Astrocyte of the cerebellum (primary cell): ENCODE data around the gene PIGC.
A peak's percentile ranks its signal among the peaks of the same experiment; 100 is the strongest.
"Not testable (repeated sequence)": the region's sequence is repeated elsewhere in the genome, so short reads cannot be mapped to it uniquely, and the experiment has no call there.

Experiments
- DNase-seq: peaks from one replicate; pipeline ENCODE4 v3.0.0-alpha.2; 2011; ENCODE audit warnings: low read depth
- H3K4me3 ChIP-seq: 2 replicates; pipeline ENCODE4 v1.5.1; 2011; ENCODE audit warnings: mild to moderate bottlenecking, low read depth, low read length, moderate library complexity
- CTCF ChIP-seq: IDR thresholded peaks from 2 replicates; pipeline ENCODE4 v1.5.1; 2012; ENCODE audit warnings: low read length, low read depth, moderate library complexity, mild to moderate bottlenecking; ENCODE audit errors: missing control alignments
- in situ Hi-C: cut with HindIII; loops from 2 replicates; pipeline ENCODE4 v1.10.0; 2017; ENCODE audit warnings: low sequenced_read_pairs

The PIGC gene

GRCh38 chr1:172447641-172448040, 3.8 kb upstream of the PIGC start:
- no peak overlapping the region for H3K4me3 ChIP-seq
- TF ChIP-seq CTCF, result no peak
- in situ Hi-C loops, result loop anchor here (10.0 kb wide), 1 partner anchor 267 kb away; no protein-coding TSS in a partner anchor
- no peak for DNase-seq

DNA sequence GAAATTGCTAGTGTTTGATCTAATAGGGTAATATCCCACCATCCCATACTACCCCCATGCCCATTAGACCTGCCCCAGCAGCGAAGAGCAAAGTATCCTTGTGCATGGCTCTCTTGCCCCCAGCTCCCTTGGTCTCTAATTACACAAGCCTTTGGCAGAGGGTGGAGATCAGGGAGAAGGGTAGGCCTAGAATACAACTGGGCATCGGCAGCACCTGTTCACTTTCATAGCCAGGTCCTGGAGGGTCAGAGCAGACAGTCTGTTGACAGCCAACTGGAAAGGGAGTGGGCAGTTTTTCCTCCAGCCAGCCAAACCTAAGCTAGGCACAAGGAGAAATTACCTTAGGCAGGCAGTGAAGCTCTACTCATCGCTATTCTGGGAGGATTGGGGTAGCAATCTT, 2.7 kb upstream of the PIGC start:
- no peak for TF ChIP-seq CTCF
- in situ Hi-C loops, result loop anchor here (10.0 kb wide), 1 partner anchor 268 kb away; no protein-coding TSS in a partner anchor

DNA sequence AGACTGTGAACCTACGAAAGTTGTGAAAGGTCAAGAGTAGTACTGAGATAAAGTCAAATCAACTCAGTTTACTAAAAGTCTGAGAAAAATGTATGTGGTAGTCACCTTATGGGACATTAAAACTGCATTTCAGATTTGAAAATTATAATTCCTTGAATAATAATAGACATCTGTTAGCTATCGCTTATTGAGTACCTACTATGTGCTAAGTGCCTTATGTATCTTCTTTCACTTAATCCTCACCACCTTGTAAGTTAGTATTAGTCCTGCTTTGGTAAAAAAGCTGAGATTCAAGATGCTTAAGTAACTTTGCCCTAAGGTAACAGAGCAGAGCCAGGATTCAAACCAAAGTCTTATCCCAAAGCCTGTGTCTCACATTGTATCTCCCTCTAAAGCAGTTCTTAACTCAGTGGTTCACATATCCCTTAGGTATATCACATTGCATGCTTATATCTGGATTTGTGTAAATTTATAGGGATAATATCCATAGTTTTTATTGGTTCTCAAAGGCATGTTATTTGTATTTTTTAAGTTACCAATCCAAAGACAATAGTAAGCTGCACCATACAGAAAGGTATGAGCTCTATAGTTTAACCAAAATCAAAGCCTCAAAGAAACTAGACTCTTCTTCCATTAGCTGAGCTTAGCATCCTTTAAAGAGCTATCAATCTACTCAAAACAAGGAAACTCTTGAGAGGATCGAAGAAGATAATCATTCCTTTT, 865 bp downstream of the PIGC start:
- no peak for TF ChIP-seq CTCF
- DNase-seq, result no peak
- peak overlapping the region; percentile 79 for H3K4me3 ChIP-seq
- in situ Hi-C loops, result loop anchor here (10.0 kb wide), 1 partner anchor 272 kb away; no protein-coding TSS in a partner anchor

More for the DNA sequence above, 2.7 kb upstream of the PIGC start:
- H3K4me3 ChIP-seq, result no peak overlapping the region
- no peak for DNase-seq

DNA sequence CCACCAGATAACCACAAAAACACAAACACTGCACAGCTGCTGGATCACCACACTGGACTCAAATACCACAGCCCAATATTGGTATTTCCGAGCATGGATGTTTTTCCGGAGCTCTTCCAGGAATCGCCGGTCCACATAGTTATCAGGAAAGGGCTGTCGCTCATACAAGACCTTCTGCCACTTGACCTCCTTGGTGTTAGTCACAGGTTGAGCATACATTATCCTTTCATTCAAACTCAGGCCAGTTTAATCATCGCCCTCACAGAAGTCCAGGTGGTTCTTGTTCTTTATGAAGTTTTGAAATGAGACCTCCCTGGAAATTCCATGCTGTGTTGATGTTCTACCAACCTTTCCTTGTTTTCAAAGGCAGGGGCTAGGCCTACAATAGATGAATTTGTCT, 1.5 kb downstream of the PIGC start:
- in situ Hi-C loops, result loop anchor here (10.0 kb wide), 1 partner anchor 272 kb away; no protein-coding TSS in a partner anchor
- no peak overlapping the region for H3K4me3 ChIP-seq

DNA sequence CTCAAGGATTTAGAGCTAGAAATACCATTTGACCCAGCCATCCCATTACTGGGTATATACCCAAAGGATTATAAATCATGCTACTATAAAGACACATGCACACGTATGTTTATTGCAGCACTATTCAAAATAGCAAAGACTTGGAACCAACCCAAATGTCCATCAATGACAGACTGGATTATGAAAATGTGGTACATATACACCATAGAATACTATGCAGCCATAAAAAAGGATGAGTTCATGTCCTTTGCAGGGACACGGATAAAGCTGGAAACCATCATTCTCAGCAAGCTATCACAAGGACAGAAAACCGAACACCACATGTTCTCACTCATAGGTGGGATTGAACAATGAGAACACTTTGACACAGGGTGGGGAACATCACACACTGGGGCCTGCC, 6.7 kb downstream of the PIGC start:
- H3K4me3 ChIP-seq, in situ Hi-C loops, DNase-seq: not testable (repeated sequence)

More for the DNA sequence above, 1.5 kb downstream of the PIGC start:
- TF ChIP-seq CTCF, result no peak
- no peak for DNase-seq

- no peak overlapping the region for H3K4me3 ChIP-seq
- DNase-seq, result no peak
Measured at GRCh38 chr1:172431721-172432192, 12.1 kb downstream of the PIGC start.

More at GRCh38 chr1:172431721-172432192, 12.1 kb downstream of the PIGC start:
- no peak for TF ChIP-seq CTCF
- in situ Hi-C loops, result no loop called here
